Right atrium auricular region (tissue), 2 donors: ENCODE results near the gene HEPHL1. TPM values are rescaled to one million over a fixed set of nuclear protein-coding genes. Genes with fewer than 3 reads are reported as not detected.

Experiments
- DNase-seq: peaks from one replicate; pipeline ENCODE4 v3.0.0-alpha.2; 2019; ENCODE audit warnings: low spot score
- H3K27ac ChIP-seq, 2 donors: fragments of 200-600 bp; sonication (generic); 1 replicate in 1 of 2; 2 replicates in 1 of 2; pipeline ENCODE4 v1.5.1; 2016 to 2019
- H3K27me3 ChIP-seq, 2 donors: fragments of 200-600 bp; sonication (generic); one replicate each; pipeline versions ENCODE4 v1.5.1 to v1.6.0; 2017 to 2019
- H3K36me3 ChIP-seq: fragments of 200-600 bp; sonication (generic); one replicate; pipeline ENCODE4 v1.5.1; 2016
- H3K4me1 ChIP-seq, 2 donors: fragments of 200-600 bp; sonication (generic); one replicate each; pipeline versions ENCODE4 v1.5.1 to v1.6.0; 2017 to 2019
- H3K4me3 ChIP-seq, 2 donors: fragments of 200-600 bp; sonication (generic); 1 replicate in 1 of 2; 2 replicates in 1 of 2; pipeline ENCODE4 v1.5.1; 2017 to 2019; ENCODE audit warnings: mild to moderate bottlenecking in 1 of 2, moderate library complexity in 1 of 2
- H3K9me3 ChIP-seq, 2 donors: fragments of 200-600 bp; sonication (generic); one replicate each; pipeline ENCODE4 v1.5.1; 2019
- total RNA-seq, 2 donors: library from RNA; depleted of rRNA; stranded (reverse); fragments of >200 nt; gene quantifications; one replicate each; pipeline ENCODE4 v1.1.0, GENCODE V29; 2016
- TF ChIP-seq, protein P1 (sequence below), 2 donors: fragments of 200-600 bp; sonication (generic); IDR thresholded peaks; one replicate each; pipeline ENCODE4 v1.5.1; 2019; ENCODE audit warnings: antibody characterized with exemption in 2 of 2

Gene HEPHL1
- total RNA-seq, 2 donors from 2014 or later, result not detected

DNA sequence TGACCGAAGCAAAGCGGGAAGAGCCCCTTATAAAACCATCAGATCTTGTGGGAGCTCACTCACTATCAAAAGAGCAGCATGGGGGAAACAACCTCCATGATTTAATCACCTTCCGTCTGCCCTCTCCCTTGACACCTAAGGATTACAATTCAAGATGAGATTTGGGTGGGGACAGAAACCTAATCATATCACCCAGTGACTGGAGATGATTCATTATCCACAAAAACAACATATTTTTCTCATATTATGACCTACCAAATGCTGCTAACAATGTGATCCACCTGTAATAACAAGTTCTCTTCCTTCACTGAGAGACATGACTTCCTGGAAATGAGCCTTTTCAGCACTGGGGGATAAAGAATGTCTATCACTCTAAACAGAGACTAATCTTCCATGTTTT, 23.4 kb upstream of the HEPHL1 start:
- Histone ChIP-seq H3K27ac (no peak overlapping the region), H3K9me3 (peaks cover 0 to 25% of the 10 kb centered on the region in 2 donors), H3K4me3 (no peak overlapping the region), H3K36me3 (no peaks in the 10 kb centered on the region), H3K27me3 (no peaks in the 10 kb centered on the region), H3K4me1 (no peaks in the 10 kb centered on the region)
- no peak for DNase-seq
- TF ChIP-seq, protein P1, sequence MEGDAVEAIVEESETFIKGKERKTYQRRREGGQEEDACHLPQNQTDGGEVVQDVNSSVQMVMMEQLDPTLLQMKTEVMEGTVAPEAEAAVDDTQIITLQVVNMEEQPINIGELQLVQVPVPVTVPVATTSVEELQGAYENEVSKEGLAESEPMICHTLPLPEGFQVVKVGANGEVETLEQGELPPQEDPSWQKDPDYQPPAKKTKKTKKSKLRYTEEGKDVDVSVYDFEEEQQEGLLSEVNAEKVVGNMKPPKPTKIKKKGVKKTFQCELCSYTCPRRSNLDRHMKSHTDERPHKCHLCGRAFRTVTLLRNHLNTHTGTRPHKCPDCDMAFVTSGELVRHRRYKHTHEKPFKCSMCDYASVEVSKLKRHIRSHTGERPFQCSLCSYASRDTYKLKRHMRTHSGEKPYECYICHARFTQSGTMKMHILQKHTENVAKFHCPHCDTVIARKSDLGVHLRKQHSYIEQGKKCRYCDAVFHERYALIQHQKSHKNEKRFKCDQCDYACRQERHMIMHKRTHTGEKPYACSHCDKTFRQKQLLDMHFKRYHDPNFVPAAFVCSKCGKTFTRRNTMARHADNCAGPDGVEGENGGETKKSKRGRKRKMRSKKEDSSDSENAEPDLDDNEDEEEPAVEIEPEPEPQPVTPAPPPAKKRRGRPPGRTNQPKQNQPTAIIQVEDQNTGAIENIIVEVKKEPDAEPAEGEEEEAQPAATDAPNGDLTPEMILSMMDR (IDR thresholded peaks at IDR 0.05), result no peak

DNA sequence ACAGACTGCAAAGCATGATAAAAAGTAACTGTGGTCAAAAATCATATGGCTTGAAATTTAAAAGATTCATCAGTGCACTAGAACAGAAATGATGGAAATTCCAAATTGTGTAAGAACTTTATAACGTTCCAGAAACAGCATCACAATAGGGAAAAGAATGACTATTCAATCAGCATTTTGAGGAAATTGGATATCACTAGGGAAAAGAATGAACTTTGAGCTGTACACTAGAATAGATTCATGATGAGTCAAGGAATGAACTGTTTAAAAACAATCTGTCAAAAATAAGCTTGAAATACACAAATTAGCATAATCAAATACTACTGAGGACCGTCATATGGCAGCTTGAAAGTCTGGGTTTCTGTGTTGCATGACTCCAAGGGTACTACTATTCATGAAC, 20.5 kb upstream of the HEPHL1 start:
- no peak for DNase-seq
- no peak overlapping the region for H3K27ac ChIP-seq
- no peaks in the 10 kb centered on the region for H3K4me1 ChIP-seq
- H3K4me3 ChIP-seq, result no peak overlapping the region
- TF ChIP-seq, protein P1 (IDR thresholded peaks at IDR 0.05), result no peak
- no peaks in the 10 kb centered on the region for H3K27me3 ChIP-seq
- no peaks in the 10 kb centered on the region for H3K36me3 ChIP-seq
- H3K9me3 ChIP-seq, result no peaks in the 10 kb centered on the region

DNA sequence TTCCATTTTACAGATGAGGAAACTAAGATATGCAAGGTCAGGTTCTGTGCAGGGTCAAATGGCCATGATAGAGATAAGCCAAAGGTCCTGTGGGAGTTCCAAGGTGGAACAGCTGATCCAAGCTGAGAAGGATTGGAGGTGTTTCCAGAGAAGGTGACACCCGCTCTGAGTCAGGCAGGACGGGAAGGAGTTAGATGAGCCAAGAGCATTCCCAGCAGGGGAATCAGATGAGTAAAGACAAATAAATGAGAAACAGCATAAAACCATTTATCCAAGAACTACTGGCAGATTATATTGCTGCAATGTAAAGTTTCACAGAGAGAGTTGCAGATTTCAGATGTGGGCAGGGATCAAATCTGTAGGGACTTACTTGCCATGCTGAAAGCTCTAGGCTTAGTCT, 18.9 kb upstream of the HEPHL1 start:
- no peaks in the 10 kb centered on the region for H3K9me3 ChIP-seq
- H3K36me3 ChIP-seq, result no peaks in the 10 kb centered on the region
- TF ChIP-seq, protein P1 (IDR thresholded peaks at IDR 0.05), result no peak
- no peaks in the 10 kb centered on the region for H3K4me1 ChIP-seq
- no peak overlapping the region for H3K4me3 ChIP-seq
- no peak for DNase-seq
- H3K27ac ChIP-seq, result no peak overlapping the region
- no peaks in the 10 kb centered on the region for H3K27me3 ChIP-seq

DNA sequence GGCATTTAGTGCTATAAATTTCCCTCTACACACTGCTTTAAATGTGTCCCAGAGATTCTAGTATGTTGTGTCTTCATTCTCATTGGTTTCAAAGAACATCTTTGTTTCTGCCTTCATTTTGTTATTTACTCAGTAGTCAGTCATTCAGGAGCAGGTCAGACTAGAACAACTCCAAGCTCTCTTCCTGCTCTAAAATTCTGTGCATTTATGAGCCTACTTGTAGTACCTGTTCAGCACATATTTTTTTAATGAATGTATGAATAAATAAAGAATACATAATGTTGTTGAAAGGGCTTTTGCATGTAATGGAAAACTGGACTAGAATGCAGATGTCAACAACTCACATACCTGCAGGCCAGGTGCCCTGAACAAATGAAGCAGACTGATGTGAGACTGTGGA, 13.7 kb upstream of the HEPHL1 start:
- no peaks in the 10 kb centered on the region for H3K9me3 ChIP-seq
- DNase-seq, result no peak
- H3K27me3 ChIP-seq, result no peaks in the 10 kb centered on the region
- no peaks in the 10 kb centered on the region for H3K4me1 ChIP-seq
- H3K4me3 ChIP-seq, result no peak overlapping the region
- no peak overlapping the region for H3K27ac ChIP-seq
- TF ChIP-seq, protein P1 (IDR thresholded peaks at IDR 0.05), result no peak
- H3K36me3 ChIP-seq, result no peaks in the 10 kb centered on the region

DNA sequence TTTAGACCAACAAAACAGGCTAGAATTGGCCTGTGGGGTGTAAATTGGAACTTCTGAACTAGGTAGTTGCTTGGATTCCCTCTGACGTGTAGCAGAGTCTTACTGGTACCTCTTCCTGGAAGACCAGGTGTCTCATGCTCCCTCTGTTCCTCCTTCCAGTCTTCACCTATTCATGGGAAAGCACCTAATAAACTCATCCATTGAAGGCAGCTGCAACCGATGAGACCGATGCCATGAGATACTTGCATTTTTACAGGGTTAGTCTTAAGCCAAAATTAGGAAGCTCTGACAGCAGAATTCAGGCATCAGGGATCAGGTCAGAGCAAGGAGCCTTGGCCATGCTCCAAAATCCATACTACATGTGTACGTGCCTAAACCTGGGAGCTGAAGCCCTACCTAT, 13.2 kb upstream of the HEPHL1 start:
- Histone ChIP-seq H3K9me3 (no peaks in the 10 kb centered on the region), H3K27me3 (no peaks in the 10 kb centered on the region), H3K4me3 (no peak overlapping the region), H3K36me3 (no peaks in the 10 kb centered on the region), H3K4me1 (no peaks in the 10 kb centered on the region), H3K27ac (no peak overlapping the region)
- DNase-seq, result no peak
- TF ChIP-seq, protein P1 (IDR thresholded peaks at IDR 0.05), result no peak

DNA sequence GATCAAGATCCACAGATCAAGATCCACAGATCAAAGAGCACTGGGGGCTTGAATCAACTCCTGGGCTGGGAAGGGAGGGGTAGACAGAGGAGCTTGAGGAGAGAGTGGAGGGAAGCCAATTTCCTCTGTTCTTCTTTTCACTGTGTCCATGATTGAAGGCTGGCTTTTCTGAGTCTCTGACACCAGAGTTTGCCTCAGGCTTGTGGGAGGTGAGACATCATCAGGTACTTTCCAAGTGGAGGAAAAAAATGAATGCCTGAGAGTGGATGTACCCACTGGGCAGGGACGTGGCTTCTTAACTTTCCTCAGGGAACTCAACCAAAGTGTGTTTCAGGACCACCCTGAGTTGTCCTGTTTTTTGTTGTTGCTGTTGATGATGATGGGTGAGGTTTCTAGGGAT, 11.0 kb upstream of the HEPHL1 start:
- H3K4me1 ChIP-seq, result no peaks in the 10 kb centered on the region
- H3K27ac ChIP-seq, result no peak overlapping the region
- TF ChIP-seq, protein P1 (IDR thresholded peaks at IDR 0.05), result no peak
- H3K4me3 ChIP-seq, result no peak overlapping the region
- DNase-seq, result no peak
- H3K36me3 ChIP-seq, result no peaks in the 10 kb centered on the region
- H3K9me3 ChIP-seq, result no peaks in the 10 kb centered on the region
- no peaks in the 10 kb centered on the region for H3K27me3 ChIP-seq
